Activated T-cell treated with anti-CD3 and anti-CD28 coated beads for 48 hours (primary cell): ENCODE data around the gene GCK.
"Not testable (repeated sequence)": the region's sequence is repeated elsewhere in the genome, so short reads cannot be mapped to it uniquely, and the experiment has no call there.

Experiments
- DNase-seq: peaks from one replicate; pipeline ENCODE4 v3.0.0-alpha.2; 2020; ENCODE audit warnings: low read depth

GCK gene

GRCh38 chr7:44177570-44178131 lies 11.6 kb downstream of the GCK start:
- no peak for DNase-seq

- DNase-seq = no peak
Observed at GRCh38 chr7:44176486-44176885, 12.8 kb downstream of the GCK start.

- no peak for DNase-seq
Observed at GRCh38 chr7:44175730-44176129, 13.5 kb downstream of the GCK start.

- DNase-seq = not testable (repeated sequence)
Observed at GRCh38 chr7:44174694-44174948, 14.6 kb downstream of the GCK start.

- no peak for DNase-seq
Observed at GRCh38 chr7:44173911-44174693, 15.1 kb downstream of the GCK start.

GRCh38 chr7:44172803-44173424 lies 16.3 kb downstream of the GCK start:
- DNase-seq = no peak

GRCh38 chr7:44172352-44172751 lies 16.9 kb downstream of the GCK start:
- DNase-seq = no peak

GRCh38 chr7:44171901-44172300 lies 17.3 kb downstream of the GCK start:
- not testable (repeated sequence) for DNase-seq

- DNase-seq = no peak
Observed at GRCh38 chr7:44167920-44168319, 21.3 kb downstream of the GCK start.

GRCh38 chr7:44163591-44163990 lies 25.6 kb downstream of the GCK start:
- no peak for DNase-seq

GRCh38 chr7:44162785-44163395 lies 26.3 kb downstream of the GCK start:
- no peak for DNase-seq

- no peak for DNase-seq
Observed at GRCh38 chr7:44162179-44162578, 27.1 kb downstream of the GCK start.

GRCh38 chr7:44161371-44161770 lies 27.9 kb downstream of the GCK start:
- DNase-seq = no peak

- no peak for DNase-seq
Observed at GRCh38 chr7:44159824-44160630, 29.2 kb downstream of the GCK start.

GRCh38 chr7:44158873-44159631 lies 30.2 kb downstream of the GCK start:
- no peak for DNase-seq

- no peak for DNase-seq
Observed at GRCh38 chr7:44158096-44158872, 31.0 kb downstream of the GCK start.

GRCh38 chr7:44157116-44158080 lies 31.8 kb downstream of the GCK start:
- DNase-seq = no peak

- DNase-seq = no peak
Observed at GRCh38 chr7:44156453-44157010, 32.7 kb downstream of the GCK start.
